Aorta (tissue), 5 donors: Measurements from ENCODE around the gene HAO2. TPM values are rescaled to one million over a fixed set of nuclear protein-coding genes. Genes with fewer than 3 reads are reported as not detected.

Experiments used
- ATAC-seq: fragments of 200-7000 bp; cut with Tn5 transposase; one replicate; pipeline ENCODE4 v1.9.1; 2022; ENCODE audit warnings: moderate library complexity; ENCODE audit not compliant: low FRiP score
- DNase-seq, 2 donors: peaks; one replicate each; pipeline ENCODE4 v3.0.0-alpha.2; 2020
- H3K27ac ChIP-seq, 2 donors: one replicate each; pipeline ENCODE4 v1.5.1; 2013; ENCODE audit warnings: low read length in 2 of 2, mild to moderate bottlenecking in 2 of 2, moderate library complexity in 2 of 2, control low read depth in 1 of 2, inconsistent platforms in 1 of 2, low read depth in 1 of 2
- H3K27me3 ChIP-seq, 2 donors: one replicate each; pipeline ENCODE4 v1.6.1; 2013; ENCODE audit warnings: control low read depth in 1 of 2, low read length in 1 of 2, mild to moderate bottlenecking in 1 of 2, moderate library complexity in 1 of 2; ENCODE audit not compliant: insufficient read depth in 2 of 2, control insufficient read depth in 1 of 2
- H3K36me3 ChIP-seq, 2 donors: one replicate each; pipeline ENCODE4 v1.6.1; 2013; ENCODE audit warnings: control low read depth in 1 of 2, low read length in 1 of 2, mild to moderate bottlenecking in 1 of 2; ENCODE audit not compliant: insufficient read depth in 2 of 2, control insufficient read depth in 1 of 2
- H3K4me1 ChIP-seq, 2 donors: one replicate each; pipeline ENCODE4 v1.6.1; 2013; ENCODE audit warnings: low read length in 2 of 2, control low read depth in 1 of 2, mild to moderate bottlenecking in 1 of 2, moderate library complexity in 1 of 2; ENCODE audit not compliant: insufficient read depth in 2 of 2, control insufficient read depth in 1 of 2
- H3K4me3 ChIP-seq, 2 donors: one replicate each; pipeline ENCODE4 v1.5.1; 2013; ENCODE audit warnings: low read length in 2 of 2, control low read depth in 1 of 2, mild to moderate bottlenecking in 1 of 2
- H3K9me3 ChIP-seq: one replicate; pipeline ENCODE4 v1.6.1; 2013; ENCODE audit warnings: mild to moderate bottlenecking, low read length; ENCODE audit not compliant: control insufficient read depth
- WGBS, 2 donors: extraction: QIAGEN DNeasy Blood & Tissue Kit; methylation state at CpG; one replicate each; pipeline ENCODE4 v1.1.7; 2013; 5-methylcytosine and 5-hydroxymethylcytosine counted together
- intact Hi-C, 2 donors: fragments of 100-400 bp; cut with DNase I; formaldehyde crosslinking; loops; one replicate each; pipeline versions ENCODE4 v1.14.2 to v1.15.0; 2022
- long read RNA-seq, 2 donors: library from polyadenylated mRNA; unstranded; transcript quantifications; one replicate each; pipeline ENCODE4 v2.0.0, GENCODE V29; 2020 to 2021
- polyA plus RNA-seq, 2 donors: library from polyadenylated mRNA; stranded (reverse); fragments of 200-250 nt; gene quantifications; one replicate each; pipeline ENCODE4 v1.2.3, GENCODE V29; 2013
- total RNA-seq, 2 donors: library from RNA; stranded (reverse); fragmentation: NEBNext Ultra II Directional; extraction: Animal tissue kit (Norgen Biotek cat#: 25700); gene quantifications; one replicate each; pipeline ENCODE4 v1.2.1, GENCODE V29; 2021
- donor health status: healthy with polysubstance abuse.
- donor health status: Bipolar disorder and iron deficiency.
- donor health status: DM: no; HTN: no; CAD: no.
- donor health status: DM: no; HTN: no; CAD: no.
- donor health status: DM: yes; HTN: yes; CAD: no.

Gene HAO2
- total RNA-seq (not detected), polyA plus RNA-seq (not detected)
- long read RNA-seq, donor 1: 0 reads
- long read RNA-seq, donor 2: 0 reads

DNA sequence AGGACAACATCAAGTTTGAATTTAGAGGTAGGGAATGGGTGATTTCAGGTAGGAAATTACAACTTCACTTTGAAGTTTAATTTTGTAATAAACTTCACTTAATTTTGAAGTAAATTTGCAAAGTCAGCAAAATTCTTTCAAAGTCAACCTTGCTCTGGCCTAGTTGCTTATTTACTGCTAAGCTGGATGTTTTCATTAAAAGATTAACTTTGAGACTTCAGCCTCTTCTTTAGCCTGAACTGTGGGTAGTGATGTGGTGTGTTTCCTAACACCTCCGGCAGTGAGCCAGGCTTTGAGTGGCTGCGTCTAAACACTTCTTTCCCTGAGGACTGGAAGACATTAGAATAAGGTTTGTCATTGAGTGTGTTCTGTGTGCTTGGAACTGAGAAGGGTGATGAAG lies at the start of gene HAO2:
Gene HAO2 (plus strand): TSS at position 232 of the 400 bp plus-strand sequence. CDS start 12,301 bp downstream, outside the sequence.
- Histone ChIP-seq H3K4me1 (no peaks in the 10 kb centered on the region), H3K27ac (no peak within 1 kb of the TSS), H3K27me3 (no peaks in the 10 kb centered on the region), H3K36me3 (no peaks in the 10 kb centered on the region), H3K4me3 (no peak within 1 kb of the TSS), H3K9me3 (peaks cover 3% of the 10 kb centered on the region)
- no peak for ATAC-seq
- intact Hi-C loops: loop anchor here in 1 of 2 donors (5.0 kb wide), 1 partner anchor 1216 kb away; no protein-coding TSS in a partner anchor
- DNase-seq: no peak
- 63 to 72% methylated on average over 2 of the region's 2 CpGs for WGBS, 2 donors

DNA sequence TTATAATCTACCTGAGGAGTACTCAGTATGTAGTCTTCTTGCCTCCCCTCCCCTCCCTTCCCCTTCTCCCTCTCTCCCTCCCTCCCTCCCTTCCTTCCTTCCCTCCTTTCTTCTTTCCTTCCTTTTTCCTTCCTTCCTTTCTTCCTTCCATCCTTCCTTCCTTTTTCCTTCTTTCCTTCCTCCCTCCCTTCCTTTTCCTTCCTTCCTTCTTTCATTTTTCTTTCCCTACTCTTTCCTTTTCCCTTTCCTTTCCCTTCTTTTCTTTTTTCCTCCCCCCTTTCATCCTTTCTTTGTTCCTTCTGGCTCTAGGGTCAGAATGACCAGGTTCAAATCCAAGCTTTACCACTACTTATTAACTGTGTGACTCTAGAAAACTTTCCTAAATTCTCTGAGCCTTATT lies 48.5 kb upstream of the HAO2 start:
- ATAC-seq: no peak
- intact Hi-C loops: no loop called here
- no peak overlapping the region for H3K27ac ChIP-seq

GRCh38 chr1:119321666-119322419 lies 46.7 kb upstream of the HAO2 start:
- ATAC-seq: no peak
- Histone ChIP-seq H3K4me3 (no peak overlapping the region), H3K27me3 (no peaks in the 10 kb centered on the region), H3K36me3 (no peaks in the 10 kb centered on the region), H3K27ac (no peak overlapping the region), H3K4me1 (no peaks in the 10 kb centered on the region), H3K9me3 (no peaks in the 10 kb centered on the region)
- DNase-seq: no peak
- 76 to 83% methylated on average over 5 of the region's 5 CpGs for WGBS, 2 donors
- intact Hi-C loops: no loop called here

More for the DNA sequence above, 48.5 kb upstream of the HAO2 start:
- no peaks in the 10 kb centered on the region for H3K9me3 ChIP-seq
- no peak for DNase-seq
- H3K27me3 ChIP-seq: no peaks in the 10 kb centered on the region
- H3K4me1 ChIP-seq: no peaks in the 10 kb centered on the region
- H3K4me3 ChIP-seq: no peak overlapping the region
- no peaks in the 10 kb centered on the region for H3K36me3 ChIP-seq

DNA sequence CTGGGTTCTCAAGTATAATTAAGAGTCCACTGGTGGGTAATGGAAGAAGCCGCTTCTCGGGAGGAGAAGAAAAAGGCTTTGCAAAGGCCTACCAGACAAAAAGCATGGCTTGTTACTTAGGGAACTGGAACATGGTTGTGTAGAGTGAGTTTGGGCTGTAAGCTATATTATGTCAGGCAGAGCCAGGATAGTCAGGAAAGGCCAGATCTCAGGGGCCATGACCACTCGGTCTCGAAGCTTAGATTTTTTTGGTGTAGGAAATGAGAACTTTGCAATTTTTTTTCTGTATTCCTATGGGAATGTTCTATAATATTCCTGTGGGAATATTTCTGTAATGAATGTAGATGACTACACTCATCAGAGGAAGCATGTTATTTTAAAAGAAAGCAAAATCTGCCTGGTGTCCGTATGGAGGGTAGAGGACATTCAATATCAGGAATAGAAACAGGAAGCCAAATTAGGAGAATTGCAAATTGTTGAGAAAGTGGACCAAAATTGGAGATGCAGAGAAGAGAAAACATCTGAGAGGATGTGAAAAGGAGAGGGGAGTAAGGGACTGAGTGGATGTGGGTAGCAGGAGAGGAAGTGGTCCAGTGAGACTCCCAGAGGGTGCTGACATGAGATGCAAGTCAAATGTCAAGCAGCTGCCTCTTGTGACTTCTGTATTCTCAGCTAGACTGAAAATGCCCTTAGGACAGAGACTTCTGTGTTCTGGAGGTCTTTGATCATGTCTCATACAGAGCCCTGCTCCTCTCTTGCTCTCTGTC lies 45.2 kb upstream of the HAO2 start:
- DNase-seq (no peak), ATAC-seq (no peak)
- Histone ChIP-seq H3K27me3 (no peaks in the 10 kb centered on the region), H3K4me1 (no peaks in the 10 kb centered on the region), H3K4me3 (no peak overlapping the region), H3K36me3 (no peaks in the 10 kb centered on the region), H3K9me3 (no peaks in the 10 kb centered on the region), H3K27ac (no peak overlapping the region)
- intact Hi-C loops: no loop called here
- 77 to 80% methylated on average over 5 of the region's 5 CpGs for WGBS, 2 donors

GRCh38 chr1:119324198-119324597 lies 44.4 kb upstream of the HAO2 start:
- no peak overlapping the region for H3K27ac ChIP-seq
- DNase-seq (no peak), ATAC-seq (no peak)
- H3K9me3 ChIP-seq: no peaks in the 10 kb centered on the region
- no peaks in the 10 kb centered on the region for H3K27me3 ChIP-seq
- no peaks in the 10 kb centered on the region for H3K4me1 ChIP-seq
- 63 to 84% methylated on average over 1 of the region's 1 CpG for WGBS, 2 donors
- intact Hi-C loops: no loop called here
- no peaks in the 10 kb centered on the region for H3K36me3 ChIP-seq
- H3K4me3 ChIP-seq: no peak overlapping the region

- Histone ChIP-seq H3K4me1 (no peaks in the 10 kb centered on the region), H3K4me3 (no peak overlapping the region), H3K36me3 (no peaks in the 10 kb centered on the region), H3K27ac (no peak overlapping the region), H3K27me3 (no peaks in the 10 kb centered on the region), H3K9me3 (no peaks in the 10 kb centered on the region)
- DNase-seq (no peak), ATAC-seq (peak; percentile 12)
- intact Hi-C loops: no loop called here
- WGBS, 2 donors: 79 to 91% methylated on average over 7 of the region's 7 CpGs
These were observed 42.3 kb upstream of the HAO2 start for GRCh38 chr1:119326251-119326650.

DNA sequence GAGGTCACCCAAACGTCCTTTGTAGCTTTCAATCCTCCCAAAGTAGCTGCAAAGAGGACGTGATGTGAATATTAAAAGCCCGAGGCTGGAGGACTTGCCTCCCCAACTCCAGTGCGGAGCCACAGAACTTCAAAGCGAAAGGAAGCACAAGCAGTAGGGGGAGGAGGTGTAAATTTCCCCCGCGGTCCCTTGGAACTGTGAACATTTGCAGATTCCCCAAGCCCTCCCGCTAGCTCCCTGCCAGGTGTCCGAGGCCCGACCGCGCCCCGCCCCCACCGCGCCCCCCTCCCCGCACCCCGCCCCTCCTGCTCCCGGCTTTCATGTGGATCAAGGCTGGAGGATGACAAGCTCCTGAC lies 41.5 kb upstream of the HAO2 start:
- intact Hi-C loops: no loop called here
- WGBS, 2 donors: 5 to 6% methylated on average over 18 of the region's 18 CpGs
- Histone ChIP-seq H3K36me3 (no peaks in the 10 kb centered on the region), H3K27me3 (no peaks in the 10 kb centered on the region), H3K4me1 (no peaks in the 10 kb centered on the region), H3K27ac (no peak overlapping the region), H3K9me3 (no peaks in the 10 kb centered on the region), H3K4me3 (peak overlapping the region; percentile 4 to 21)
- DNase-seq: no peak
- no peak for ATAC-seq

- ATAC-seq (no peak), DNase-seq (peak; percentile 53 to 77)
- 4 to 5% methylated on average over 34 of the region's 34 CpGs for WGBS, 2 donors
- Histone ChIP-seq H3K27me3 (no peaks in the 10 kb centered on the region), H3K4me1 (no peaks in the 10 kb centered on the region), H3K36me3 (no peaks in the 10 kb centered on the region), H3K9me3 (no peaks in the 10 kb centered on the region), H3K27ac (no peak overlapping the region), H3K4me3 (peak overlapping the region; percentile 4 to 21)
- intact Hi-C loops: no loop called here
These were observed 41.0 kb upstream of the HAO2 start for GRCh38 chr1:119327450-119328155.
